NCI-H2196 treated with DMSO at 0.1 percent for 48 hours (cell line): ENCODE measurements around the gene CGRRF1.

Experiments
- DNase-seq: peaks from one replicate; lab custom pipeline; 2025; ENCODE audit not compliant: unreplicated experiment; lab: John Stamatoyannopoulos, UW

Gene CGRRF1

GRCh38 chr14:54509546-54510501 is at the start of gene CGRRF1:
CGRRF1 (plus strand) TSS chr14:54509906; CDS start chr14:54509960, 54 bp downstream.
- DNase-seq = peak; percentile 95

- DNase-seq = no peak
Measured at GRCh38 chr14:54462048-54462447, 47.7 kb upstream of the CGRRF1 start.

GRCh38 chr14:54465654-54466053 is 44.1 kb upstream of the CGRRF1 start:
- DNase-seq = no peak

- DNase-seq = no peak
Measured at GRCh38 chr14:54467280-54467679, 42.4 kb upstream of the CGRRF1 start.

GRCh38 chr14:54470701-54471100 is 39.0 kb upstream of the CGRRF1 start:
- DNase-seq = no peak

- DNase-seq = no peak
Measured at GRCh38 chr14:54471641-54472040, 38.1 kb upstream of the CGRRF1 start.

GRCh38 chr14:54472315-54472714 is 37.4 kb upstream of the CGRRF1 start:
- no peak for DNase-seq

GRCh38 chr14:54474232-54474793 is 35.4 kb upstream of the CGRRF1 start:
- no peak for DNase-seq

GRCh38 chr14:54475187-54475899 is 34.4 kb upstream of the CGRRF1 start:
- no peak for DNase-seq

GRCh38 chr14:54475911-54476310 is 33.8 kb upstream of the CGRRF1 start:
- no peak for DNase-seq

- no peak for DNase-seq
Measured at GRCh38 chr14:54478636-54479215, 31.0 kb upstream of the CGRRF1 start.

- no peak for DNase-seq
Measured at GRCh38 chr14:54480830-54481562, 28.7 kb upstream of the CGRRF1 start.

GRCh38 chr14:54481695-54482094 is 28.0 kb upstream of the CGRRF1 start:
- DNase-seq = no peak

- DNase-seq = no peak
Measured at GRCh38 chr14:54483073-54483745, 26.5 kb upstream of the CGRRF1 start.

- DNase-seq = no peak
Measured at GRCh38 chr14:54483846-54484245, 25.9 kb upstream of the CGRRF1 start.

GRCh38 chr14:54486685-54487084 is 23.0 kb upstream of the CGRRF1 start:
- no peak for DNase-seq

GRCh38 chr14:54487771-54488170 is 21.9 kb upstream of the CGRRF1 start:
- DNase-seq = peak; percentile 15

GRCh38 chr14:54488318-54488645 is 21.4 kb upstream of the CGRRF1 start:
- no peak for DNase-seq

- DNase-seq = peak; percentile 85
Measured at GRCh38 chr14:54488646-54489317, 20.9 kb upstream of the CGRRF1 start, which contains the start of gene GMFB. GMFB (minus strand) TSS chr14:54488980; CDS start chr14:54488927, 53 bp downstream.

GRCh38 chr14:54489318-54489683 is 20.4 kb upstream of the CGRRF1 start:
- DNase-seq = no peak
